ENCODE measurements around the gene ZMAT3.
"Not testable (repeated sequence)": the region's sequence is repeated elsewhere in the genome, so short reads cannot be mapped to it uniquely, and the experiment has no call there.

ZMAT3 gene

GRCh38 chr3:179071323-179072099, at the start of gene ZMAT3:
Gene ZMAT3 (minus strand): TSS chr3:179071809. CDS start chr3:179067752, 4,057 bp downstream.
- peak; percentile 73 for DNase-seq (ENCODE audit: low read depth)

DNA sequence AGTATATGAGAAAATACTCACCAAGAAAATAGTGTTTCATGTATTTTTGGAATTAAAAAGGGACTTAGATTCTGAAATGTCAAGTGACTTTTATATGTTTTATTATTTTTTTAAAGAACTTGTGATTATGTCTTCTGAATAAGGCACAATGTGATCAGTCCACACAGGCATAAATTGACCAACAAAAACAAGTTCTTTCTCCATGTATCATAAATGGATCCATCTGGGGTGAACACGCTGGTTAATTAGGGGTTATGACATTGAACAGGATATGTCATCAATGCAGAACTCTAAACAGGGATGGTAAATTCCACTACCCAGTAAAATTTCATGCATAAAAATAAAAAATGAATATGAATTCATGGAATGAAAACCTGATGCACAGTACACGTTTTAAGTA, 45.2 kb upstream of the ZMAT3 start:
- no peak for DNase-seq (ENCODE audit: low read depth)

DNA sequence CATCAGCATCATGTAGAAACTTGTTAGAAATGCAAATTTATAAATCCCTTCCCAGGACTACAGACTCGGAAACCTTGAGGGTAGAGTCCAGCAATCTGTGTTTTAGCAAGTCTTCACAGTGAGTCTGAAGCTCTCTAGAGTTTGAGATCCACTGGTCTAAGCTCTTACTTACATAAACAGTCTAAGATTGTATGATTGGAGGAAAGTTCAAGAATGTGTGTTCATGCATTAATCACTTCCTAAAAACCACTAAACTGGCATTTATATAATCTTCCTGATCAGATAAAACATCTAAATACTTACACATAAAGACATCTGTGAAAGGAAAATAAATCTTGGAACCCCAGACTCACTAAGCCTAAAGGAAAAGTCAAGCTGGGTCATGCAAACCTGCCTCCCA, 43.8 kb upstream of the ZMAT3 start:
- DNase-seq (ENCODE audit: low read depth): not testable (repeated sequence)

GRCh38 chr3:179113903-179114302, 42.3 kb upstream of the ZMAT3 start:
- DNase-seq (ENCODE audit: low read depth): no peak

DNA sequence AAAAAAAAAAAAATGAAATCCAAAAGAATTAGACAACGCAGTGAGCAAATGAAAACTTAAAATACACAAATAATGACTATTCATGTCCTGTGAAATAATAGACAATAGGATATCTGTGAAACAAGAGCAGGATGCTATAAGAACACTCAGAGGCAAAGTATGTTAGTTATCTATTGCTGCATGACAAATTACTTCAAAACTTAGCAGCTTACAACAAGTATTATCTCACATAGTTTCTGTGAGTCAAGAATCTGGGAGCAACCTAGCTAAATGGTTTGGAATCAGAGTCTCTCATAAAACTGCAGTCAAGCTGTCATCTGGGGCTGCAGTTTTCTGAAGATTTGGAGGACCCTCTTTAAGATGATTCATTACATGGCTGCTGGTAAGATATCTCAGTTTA, 36.5 kb upstream of the ZMAT3 start:
- DNase-seq (ENCODE audit: low read depth): no peak

- no peak for DNase-seq (ENCODE audit: low read depth)
Measured at GRCh38 chr3:179107617-179108016, 36.0 kb upstream of the ZMAT3 start.

- DNase-seq (ENCODE audit: low read depth): no peak
Measured at GRCh38 chr3:179105881-179106280, 34.3 kb upstream of the ZMAT3 start.

DNA sequence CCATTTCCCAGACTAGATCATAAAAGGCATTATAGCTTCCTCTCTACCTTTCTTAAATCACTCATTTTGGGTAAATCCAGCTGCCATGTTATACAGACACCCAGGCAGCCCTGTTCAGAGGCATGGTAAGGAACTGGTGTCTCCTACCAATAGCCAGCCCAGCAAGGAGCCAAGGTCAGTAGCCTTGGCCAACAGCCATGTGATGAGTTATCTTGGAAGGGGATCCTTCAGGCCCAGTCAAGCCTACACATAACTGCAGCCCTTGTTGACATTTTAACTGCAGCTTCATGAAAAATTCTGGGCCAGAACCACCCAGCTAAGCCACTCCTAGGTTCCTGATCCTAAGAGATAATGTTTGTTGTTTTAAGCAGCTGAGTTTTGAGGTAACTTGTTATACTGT, 29.0 kb upstream of the ZMAT3 start:
- DNase-seq (ENCODE audit: low read depth): no peak

DNA sequence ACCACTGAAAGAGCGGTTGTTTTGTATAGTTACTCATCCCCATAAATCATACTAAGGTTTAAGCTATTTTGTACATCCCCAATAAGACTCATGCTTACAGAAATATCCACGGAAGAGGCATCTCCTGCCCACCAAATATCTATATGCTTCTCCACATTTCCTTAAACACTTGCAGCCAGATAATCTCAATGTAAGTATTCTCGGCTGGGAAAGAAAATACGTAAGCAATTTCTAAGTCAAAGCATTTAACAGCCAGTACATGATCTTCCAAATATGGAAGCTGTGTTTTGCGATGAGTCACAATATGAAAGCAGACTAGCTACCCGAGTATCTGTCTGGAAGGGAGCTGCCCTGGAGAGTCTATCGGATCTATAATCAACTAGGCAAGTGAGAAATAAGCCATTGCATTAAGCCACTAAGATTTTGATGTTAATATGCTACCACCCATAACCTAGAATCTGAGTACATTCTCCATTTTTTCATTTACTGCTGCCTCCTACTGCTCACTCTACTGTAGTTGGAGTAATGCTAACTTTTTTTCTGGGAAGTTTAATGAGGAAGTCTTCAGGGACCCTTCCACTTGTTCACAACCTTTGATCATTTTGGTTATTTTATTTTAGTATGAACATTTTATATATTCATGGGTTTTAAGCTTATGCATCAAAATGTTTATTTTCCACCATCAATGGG, 26.9 kb upstream of the ZMAT3 start:
- no peak for DNase-seq (ENCODE audit: low read depth)

- no peak for DNase-seq (ENCODE audit: low read depth)
Measured at GRCh38 chr3:179093807-179094206, 22.2 kb upstream of the ZMAT3 start.

DNA sequence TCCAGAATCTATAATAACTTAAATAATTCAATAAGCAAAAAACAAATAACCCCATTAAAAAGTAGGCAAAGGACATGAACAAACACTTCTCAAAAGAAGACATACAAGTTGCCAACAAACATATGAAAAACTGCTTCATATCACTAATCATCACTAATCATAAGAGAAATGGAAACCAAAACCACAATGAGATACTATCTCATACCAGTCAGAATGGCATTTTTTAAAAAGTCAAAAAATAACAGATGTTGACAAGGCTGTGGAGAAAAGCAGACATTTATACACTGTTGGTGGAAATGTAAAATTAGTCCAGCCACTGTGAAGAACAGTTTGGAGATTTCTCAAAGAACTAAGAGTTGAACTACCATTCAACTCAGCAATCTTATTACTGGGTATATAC, 19.5 kb upstream of the ZMAT3 start:
- no peak for DNase-seq (ENCODE audit: low read depth)

GRCh38 chr3:179088306-179088705, 16.7 kb upstream of the ZMAT3 start:
- DNase-seq (ENCODE audit: low read depth): no peak

DNA sequence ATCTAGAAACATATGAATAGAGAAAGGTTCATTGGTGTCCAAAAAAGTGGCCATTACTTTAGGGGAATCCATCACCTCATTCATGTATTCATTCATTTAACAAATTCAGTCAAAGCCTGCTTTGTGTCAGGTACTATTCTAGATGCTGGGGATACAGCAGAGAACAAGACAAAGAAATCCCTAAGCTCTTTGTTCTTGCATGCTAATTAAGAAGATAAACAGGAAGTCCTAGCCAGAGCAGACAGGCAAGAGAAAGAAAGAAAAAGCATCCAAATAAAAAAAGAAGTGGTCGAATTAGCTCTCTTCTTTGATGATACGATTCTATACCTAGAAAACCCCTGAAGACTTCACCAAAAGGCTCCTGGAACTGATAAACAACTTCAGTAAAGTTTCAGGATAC, 12.4 kb upstream of the ZMAT3 start:
- DNase-seq (ENCODE audit: low read depth): no peak

GRCh38 chr3:179082416-179082815, 10.8 kb upstream of the ZMAT3 start:
- DNase-seq (ENCODE audit: low read depth): no peak

GRCh38 chr3:179081885-179082284, 10.3 kb upstream of the ZMAT3 start:
- no peak for DNase-seq (ENCODE audit: low read depth)

GRCh38 chr3:179079537-179079936, 7.9 kb upstream of the ZMAT3 start:
- DNase-seq (ENCODE audit: low read depth): no peak

- DNase-seq (ENCODE audit: low read depth): no peak
Measured at GRCh38 chr3:179076243-179077027, 4.8 kb upstream of the ZMAT3 start.

DNA sequence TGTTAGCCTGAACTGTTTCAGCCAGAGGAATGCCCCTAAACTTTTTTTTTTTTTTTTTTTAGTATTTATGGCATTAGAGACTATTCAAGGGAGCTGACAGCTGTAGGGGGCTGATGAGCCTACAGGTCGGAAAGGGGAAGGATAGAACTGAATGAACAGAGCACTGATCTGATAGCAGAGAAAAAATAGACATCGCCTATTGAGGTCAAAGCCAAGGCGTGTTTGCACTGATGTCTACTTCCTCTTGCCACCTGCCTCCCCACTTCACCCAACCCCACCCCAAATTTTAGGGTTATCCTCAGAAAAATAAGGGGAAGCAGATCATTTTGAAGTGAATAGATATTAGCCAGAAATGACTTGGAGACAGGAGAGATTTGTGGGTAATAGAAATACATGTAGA, 3.0 kb upstream of the ZMAT3 start:
- DNase-seq (ENCODE audit: low read depth): no peak

DNA sequence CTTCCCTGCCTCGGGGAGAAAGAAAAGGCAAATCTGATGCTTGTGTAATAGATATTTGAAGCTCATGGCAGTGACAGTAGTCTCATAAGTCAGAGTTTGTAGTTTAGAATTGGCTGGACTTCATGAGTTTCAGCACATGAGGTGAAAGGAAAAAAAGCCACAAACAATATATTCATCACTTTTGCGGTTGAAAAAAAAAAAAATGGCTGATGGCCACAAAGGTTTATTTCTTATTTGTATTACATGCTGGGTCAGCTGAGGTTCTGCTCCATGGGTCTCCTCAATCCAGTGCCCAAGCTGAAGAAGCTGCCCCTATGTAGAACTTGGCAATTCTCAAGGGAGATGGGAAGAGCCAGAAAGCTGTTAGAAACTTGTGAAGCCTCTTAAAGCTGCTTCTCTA, 2.2 kb upstream of the ZMAT3 start:
- no peak for DNase-seq (ENCODE audit: low read depth)

DNA sequence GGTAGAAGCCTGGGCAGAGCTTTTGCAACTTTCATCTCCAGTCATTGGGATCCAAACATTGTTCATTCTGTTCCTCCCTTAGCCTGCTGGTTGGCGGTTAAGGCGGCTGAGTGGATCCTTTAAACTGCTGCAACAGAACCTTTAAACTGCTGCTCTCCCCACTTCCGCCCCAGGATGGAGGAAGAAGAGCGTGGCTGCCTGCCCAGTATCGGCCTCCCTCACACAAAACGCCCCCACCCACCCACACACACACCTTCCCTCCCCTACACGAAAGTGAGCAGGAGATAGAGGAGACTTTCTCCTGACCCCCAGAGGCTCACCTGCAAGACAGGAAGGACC, 460 bp upstream of the ZMAT3 start:
- DNase-seq (ENCODE audit: low read depth): peak; percentile 35

- DNase-seq (ENCODE audit: low read depth): no peak
Measured at GRCh38 chr3:179071027-179071322, 634 bp downstream of the ZMAT3 start.

DNA sequence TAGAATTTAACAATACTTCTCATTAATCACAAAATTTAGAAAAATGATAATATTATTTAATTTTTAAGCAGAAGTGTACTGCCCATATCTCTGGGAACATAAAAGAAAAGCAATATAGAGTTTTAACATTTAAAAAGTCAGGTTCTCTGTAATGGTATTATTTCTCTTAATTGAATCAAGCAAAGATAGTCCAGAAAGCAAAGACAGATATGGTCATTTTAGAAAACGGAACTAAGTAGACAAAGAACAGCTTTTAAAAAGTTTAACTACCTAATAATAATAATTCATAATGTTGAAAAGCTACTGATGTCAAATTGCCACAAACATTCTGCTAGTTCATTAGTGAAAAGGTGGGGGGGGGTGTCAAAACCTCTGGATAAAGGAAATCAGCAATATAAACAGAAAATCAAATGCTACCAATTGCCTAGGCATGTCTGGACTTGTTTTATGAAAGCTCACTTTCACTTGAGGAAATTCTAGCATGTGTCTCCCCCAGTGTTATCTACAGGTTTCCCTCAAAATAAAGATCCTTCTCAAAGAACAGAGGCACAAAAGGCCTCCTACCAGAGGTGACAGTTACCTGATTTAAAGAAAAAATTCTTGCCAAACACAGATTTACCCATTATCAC, 1.7 kb downstream of the ZMAT3 start:
- no peak for DNase-seq (ENCODE audit: low read depth)
